GM19240 (cell line): Measurements from ENCODE around the gene TRMT1L.

Experiments
- DNase-seq: peaks from one replicate; pipeline ENCODE4 v3.0.0; 2011; ENCODE audit warnings: low spot score; ENCODE audit not compliant: insufficient read length

Gene TRMT1L

GRCh38 chr1:185112356-185112755 is 44.4 kb downstream of the TRMT1L start:
- DNase-seq = no peak

- no peak for DNase-seq
Measured at GRCh38 chr1:185111873-185112272, 44.9 kb downstream of the TRMT1L start.

DNA sequence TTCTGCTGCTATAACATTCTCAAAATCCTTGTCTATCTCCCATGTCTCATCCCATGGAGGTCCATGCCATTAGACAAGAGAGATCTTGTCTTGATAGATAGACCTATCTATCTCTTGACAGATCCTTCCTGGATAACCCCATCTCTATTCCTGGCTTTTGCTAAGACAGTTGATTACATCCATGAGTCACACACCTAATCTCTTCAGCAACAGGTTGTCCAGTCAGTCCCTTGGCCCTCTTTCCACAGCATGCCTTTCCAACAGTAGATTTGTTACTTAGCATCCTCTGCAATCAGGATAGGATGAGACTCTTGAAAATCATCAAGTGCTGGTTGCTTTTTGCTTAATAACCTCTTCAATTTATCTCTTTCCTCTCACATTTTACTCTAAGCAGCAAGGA is 46.6 kb downstream of the TRMT1L start:
- no peak for DNase-seq

GRCh38 chr1:185108321-185108720 is 48.4 kb downstream of the TRMT1L start:
- DNase-seq = no peak

- no peak for DNase-seq
Measured at GRCh38 chr1:185105121-185105520, 51.6 kb downstream of the TRMT1L start.

DNA sequence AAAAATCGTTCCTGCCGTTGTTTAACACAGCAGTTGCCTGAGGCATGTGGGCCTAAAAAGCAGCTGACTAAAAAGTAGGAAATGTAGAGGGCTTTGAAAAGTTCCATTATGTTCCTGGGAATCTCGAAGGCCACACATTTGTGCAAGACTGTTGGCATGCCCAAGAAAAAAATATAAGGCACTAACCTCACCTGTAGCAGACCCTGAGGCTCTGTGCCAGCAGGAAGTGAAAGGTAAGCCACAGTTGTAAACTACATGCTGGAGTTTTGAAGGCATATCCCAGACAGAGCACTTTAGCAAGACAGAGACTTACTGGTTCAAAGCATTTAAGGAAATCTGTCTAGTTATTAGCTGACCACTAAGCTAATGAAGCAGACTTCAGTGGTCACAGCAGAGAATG is 52.7 kb downstream of the TRMT1L start:
- no peak for DNase-seq

- no peak for DNase-seq
Measured at GRCh38 chr1:185096531-185096930, 60.2 kb downstream of the TRMT1L start.

DNA sequence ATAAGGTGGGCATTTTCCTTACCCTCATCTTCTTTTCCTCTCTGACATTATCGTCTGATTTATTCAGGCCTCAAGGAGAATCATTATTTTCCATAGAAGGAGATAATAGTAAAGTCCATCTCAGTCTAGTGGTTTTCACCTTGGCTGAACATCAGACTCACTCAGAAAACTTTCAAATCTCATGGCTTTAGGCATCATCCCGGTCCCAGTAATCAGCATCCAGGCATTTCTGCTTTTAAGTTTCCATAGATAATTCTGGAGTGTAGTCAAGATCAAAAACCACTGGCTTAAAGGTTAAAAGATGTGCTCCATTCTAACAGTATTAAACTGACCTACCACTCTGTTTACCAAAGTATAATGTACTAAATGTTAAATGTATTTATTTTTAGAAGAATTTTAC is 62.0 kb downstream of the TRMT1L start:
- no peak for DNase-seq

GRCh38 chr1:185091480-185091879 is 65.3 kb downstream of the TRMT1L start:
- DNase-seq = no peak

GRCh38 chr1:185087746-185088145 is 69.0 kb downstream of the TRMT1L start:
- no peak for DNase-seq

DNA sequence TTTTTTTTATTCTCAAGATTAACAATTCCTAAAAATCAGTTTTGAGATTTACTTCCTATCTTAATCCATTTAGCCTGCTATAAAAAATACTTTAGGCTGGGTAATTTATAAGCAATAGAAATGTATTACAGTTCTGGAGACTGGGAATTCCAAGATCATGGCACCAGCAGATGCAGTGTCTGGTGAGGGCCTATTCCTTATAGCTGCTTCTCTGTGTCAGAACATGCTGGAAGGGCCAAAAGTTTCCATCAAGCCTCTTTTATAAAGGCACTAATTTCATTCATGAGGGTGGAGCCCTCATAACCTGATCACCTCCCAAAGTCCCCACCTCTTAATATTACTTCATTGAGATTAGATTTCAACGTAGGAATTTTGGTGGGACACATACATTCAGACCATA is 69.7 kb downstream of the TRMT1L start:
- DNase-seq = no peak

DNA sequence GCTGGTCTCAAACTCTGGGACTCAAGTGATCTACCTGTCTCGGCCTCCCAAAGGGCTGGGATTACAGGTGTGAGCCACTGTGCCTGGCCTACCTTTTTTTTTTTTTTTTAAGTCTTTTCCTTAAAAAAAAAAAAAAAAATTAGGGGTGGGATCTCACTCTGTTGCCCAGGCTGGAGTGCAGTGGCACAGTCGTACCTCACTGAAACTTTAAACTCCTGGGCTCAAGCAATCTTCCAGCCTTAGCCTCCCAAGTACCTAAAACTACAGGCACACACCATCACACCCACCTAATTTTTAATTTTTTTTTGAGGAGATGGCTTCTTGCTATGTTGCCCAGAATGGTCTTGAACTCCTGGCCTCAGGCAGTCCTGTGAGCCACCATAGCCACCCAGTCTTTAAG is 72.9 kb downstream of the TRMT1L start:
- DNase-seq = no peak

GRCh38 chr1:185080422-185080821 is 76.3 kb downstream of the TRMT1L start:
- no peak for DNase-seq

DNA sequence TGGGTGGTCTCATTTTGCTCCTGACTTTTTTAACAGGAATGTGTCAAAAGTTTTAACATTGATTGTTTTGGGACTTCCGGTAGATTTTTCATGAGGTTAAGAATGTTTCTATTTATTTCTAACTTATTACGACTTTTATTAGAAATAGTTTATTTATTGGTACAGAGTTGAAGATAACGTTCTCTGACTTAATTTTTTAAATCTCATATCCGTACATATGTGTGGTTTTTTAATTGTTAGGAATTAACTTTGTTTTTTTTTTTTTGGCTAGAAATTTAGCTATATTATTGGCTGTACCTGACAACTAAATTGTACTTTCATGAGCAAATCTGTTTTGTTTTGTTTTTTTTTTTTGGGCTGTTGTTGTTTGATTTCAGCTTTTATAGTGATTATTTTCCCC is 79.4 kb downstream of the TRMT1L start:
- no peak for DNase-seq

DNA sequence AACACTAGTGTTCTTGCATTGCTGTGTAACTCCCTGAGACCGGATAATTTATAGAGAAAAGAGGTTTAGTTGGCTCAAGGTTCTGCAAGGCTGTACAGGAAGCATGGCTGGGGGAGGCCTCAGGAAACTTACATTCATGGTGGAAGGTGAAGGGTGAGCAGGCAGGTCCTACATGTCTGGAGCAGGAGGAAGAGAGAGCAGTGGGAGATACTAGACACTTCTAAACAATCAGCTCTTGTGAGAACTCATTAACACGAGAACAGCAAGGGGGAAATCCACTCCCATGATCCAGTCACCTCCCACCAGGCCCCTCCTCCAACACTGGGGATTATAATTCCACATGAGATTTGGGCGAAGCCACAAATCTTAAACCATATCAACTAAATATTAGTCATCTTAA is 81.3 kb downstream of the TRMT1L start:
- DNase-seq = no peak

GRCh38 chr1:185074307-185074706 is 82.4 kb downstream of the TRMT1L start:
- no peak for DNase-seq

- DNase-seq = no peak
Measured at GRCh38 chr1:185073725-185074124, 83.0 kb downstream of the TRMT1L start.

DNA sequence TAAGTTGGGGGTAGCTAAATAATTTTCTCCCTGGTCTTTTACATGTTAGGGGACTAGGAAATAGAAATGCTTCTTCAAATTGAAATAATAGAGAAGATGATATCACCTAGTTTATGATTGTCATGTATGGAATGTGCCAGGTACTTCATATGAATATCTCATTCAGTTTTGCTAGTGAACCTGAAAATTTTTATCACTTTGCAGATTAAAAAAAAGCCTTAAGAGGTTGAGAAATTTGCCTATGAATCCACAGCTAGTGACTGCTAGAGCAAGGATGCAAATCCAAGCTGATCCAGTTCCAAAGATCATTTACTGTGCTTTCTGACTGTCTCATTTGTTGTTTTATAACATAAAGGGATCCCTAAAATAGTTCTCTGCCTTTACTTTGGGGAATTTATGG is 86.7 kb downstream of the TRMT1L start:
- DNase-seq = no peak

DNA sequence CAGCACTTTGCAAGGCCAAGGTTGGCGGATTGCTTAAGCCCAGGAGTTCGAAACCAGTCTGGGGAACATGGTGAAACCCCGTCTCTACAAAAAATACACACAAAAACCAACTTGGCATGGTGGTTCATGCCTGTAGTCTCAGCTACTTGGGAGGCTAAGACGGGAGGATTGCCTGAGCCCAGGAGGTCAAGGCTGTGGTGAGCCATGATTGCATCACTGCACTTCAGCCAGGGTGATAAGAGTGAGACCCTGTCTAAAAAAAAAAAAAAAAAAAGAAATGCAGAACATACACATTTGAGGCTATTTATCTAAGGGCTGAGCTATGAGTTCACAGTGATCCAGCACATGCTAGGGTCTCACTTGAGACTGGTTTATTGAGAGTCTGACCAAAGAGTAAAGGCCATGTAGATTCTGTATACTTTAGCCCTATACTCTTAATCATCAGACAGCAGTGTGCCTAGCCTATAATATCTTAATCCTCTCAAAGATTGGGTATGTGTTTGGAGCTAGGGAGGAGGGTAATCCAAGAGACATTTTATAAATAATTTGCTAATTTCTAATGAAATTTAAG is 87.5 kb downstream of the TRMT1L start:
- DNase-seq = no peak

DNA sequence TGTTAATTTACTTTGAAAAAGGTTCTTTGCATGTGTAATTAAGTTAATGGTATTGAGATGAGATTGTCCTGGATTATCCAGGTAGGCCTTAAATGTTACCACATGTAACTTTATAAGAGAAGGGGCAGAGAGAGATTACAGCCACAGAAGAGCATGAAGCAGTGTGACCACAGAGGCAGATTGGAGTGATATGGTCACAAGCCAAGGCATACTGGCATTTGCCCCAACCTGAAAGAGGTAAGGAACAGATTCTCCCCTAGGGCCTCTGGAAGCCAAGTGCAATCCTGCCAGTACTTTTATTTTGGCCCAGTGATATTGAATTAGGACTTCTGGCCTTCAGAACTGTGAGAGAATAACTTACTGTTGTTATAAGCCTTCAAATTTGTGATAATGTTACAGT is 88.4 kb downstream of the TRMT1L start:
- no peak for DNase-seq
